NCI-H748 (cell line): ENCODE results near the gene DHCR7.
A peak's percentile ranks its signal among the peaks of the same experiment; 100 is the strongest.

Experiments
- DNase-seq: peaks from one replicate; lab custom pipeline; 2025; ENCODE audit not compliant: unreplicated experiment; lab: John Stamatoyannopoulos, UW

The DHCR7 gene

GRCh38 chr11:71420455-71421241 is 27.5 kb downstream of the DHCR7 start:
- peak; percentile 72 for DNase-seq

- no peak for DNase-seq
Observed at GRCh38 chr11:71418643-71419042, 29.6 kb downstream of the DHCR7 start.

GRCh38 chr11:71414645-71415044 is 33.5 kb downstream of the DHCR7 start:
- DNase-seq = no peak

GRCh38 chr11:71410363-71410966 is 37.7 kb downstream of the DHCR7 start:
- no peak for DNase-seq

- no peak for DNase-seq
Observed at GRCh38 chr11:71408826-71409225, 39.4 kb downstream of the DHCR7 start.

- no peak for DNase-seq
Observed at GRCh38 chr11:71407356-71407755, 40.8 kb downstream of the DHCR7 start.

GRCh38 chr11:71406681-71407080 is 41.5 kb downstream of the DHCR7 start:
- DNase-seq = peak; percentile 74

- DNase-seq = no peak
Observed at GRCh38 chr11:71404209-71404608, 44.0 kb downstream of the DHCR7 start.

GRCh38 chr11:71402878-71403277 is 45.3 kb downstream of the DHCR7 start:
- DNase-seq = no peak

- no peak for DNase-seq
Observed at GRCh38 chr11:71400216-71400615, 48.0 kb downstream of the DHCR7 start.

- no peak for DNase-seq
Observed at GRCh38 chr11:71399341-71399740, 48.9 kb downstream of the DHCR7 start.

- DNase-seq = no peak
Observed at GRCh38 chr11:71397961-71398360, 50.2 kb downstream of the DHCR7 start.

GRCh38 chr11:71397331-71397860 is 50.8 kb downstream of the DHCR7 start:
- no peak for DNase-seq

GRCh38 chr11:71396548-71397123 is 51.6 kb downstream of the DHCR7 start:
- no peak for DNase-seq

GRCh38 chr11:71395774-71396173 is 52.4 kb downstream of the DHCR7 start:
- no peak for DNase-seq

GRCh38 chr11:71395263-71395560 is 53.0 kb downstream of the DHCR7 start:
- DNase-seq = no peak

GRCh38 chr11:71393283-71393682 is 54.9 kb downstream of the DHCR7 start:
- no peak for DNase-seq

GRCh38 chr11:71391796-71392195 is 56.4 kb downstream of the DHCR7 start:
- no peak for DNase-seq

- no peak for DNase-seq
Observed at GRCh38 chr11:71391352-71391751, 56.8 kb downstream of the DHCR7 start.

GRCh38 chr11:71388637-71389235 is 59.5 kb downstream of the DHCR7 start:
- no peak for DNase-seq

- DNase-seq = no peak
Observed at GRCh38 chr11:71387784-71388636, 60.2 kb downstream of the DHCR7 start.
